Esophagus squamous epithelium (tissue), 5 donors: ENCODE results near the gene TTC4. TPM values are rescaled to one million over a fixed set of nuclear protein-coding genes. Genes with fewer than 3 reads are reported as not detected.

ENCODE experiments used
- DNase-seq: peaks from one replicate; lab custom pipeline; 2025; lab: John Stamatoyannopoulos, UW
- H3K27ac ChIP-seq, 4 donors: fragments of 200-600 bp; sonication (generic); one replicate each; pipeline ENCODE4 v1.5.1; 2016 to 2019; ENCODE audit warnings: mild to moderate bottlenecking in 1 of 4
- H3K27me3 ChIP-seq, 4 donors: fragments of 200-600 bp; sonication (generic); 1 replicate in 3 of 4; 2 replicates in 1 of 4; pipeline versions ENCODE4 v1.5.1 to v1.6.0; 2017 to 2021; ENCODE audit warnings: antibody characterized with exemption in 1 of 4
- H3K36me3 ChIP-seq, 3 donors: fragments of 200-600 bp; sonication (generic); one replicate each; pipeline ENCODE4 v1.5.1; 2016 to 2019
- H3K4me1 ChIP-seq, 3 donors: fragments of 200-600 bp; sonication (generic); one replicate each; pipeline ENCODE4 v1.5.1; 2017 to 2019
- H3K4me3 ChIP-seq, 4 donors: fragments of 200-600 bp; sonication (generic); 1 replicate in 3 of 4; 2 replicates in 1 of 4; pipeline ENCODE4 v1.5.1; 2016 to 2019; ENCODE audit warnings: mild to moderate bottlenecking in 2 of 4, moderate library complexity in 1 of 4
- H3K9me3 ChIP-seq, 3 donors: fragments of 200-600 bp; sonication (generic); one replicate each; pipeline ENCODE4 v1.5.1; 2016 to 2019
- CTCF ChIP-seq, 6 experiments: fragments of 450-650 bp in 4 of 6; fragments of 200-600 bp in 2 of 6; sonication (generic) in 2 of 6; IDR thresholded peaks; one replicate each; pipeline ENCODE4 v1.5.1; 2016 to 2019; ENCODE audit warnings: antibody characterized with exemption in 6 of 6, mild to moderate bottlenecking in 4 of 6, moderate library complexity in 4 of 6
- POLR2A ChIP-seq, 4 donors: fragments of 450-650 bp; IDR thresholded peaks; one replicate each; pipeline ENCODE4 v1.6.1; 2017; ENCODE audit warnings: antibody characterized with exemption in 4 of 4, mild to moderate bottlenecking in 4 of 4, moderate library complexity in 3 of 4
- WGBS, 2 donors: methylation state at CpG; one replicate each; pipeline ENCODE4 v1.1.5; 2018; 5-methylcytosine and 5-hydroxymethylcytosine counted together
- intact Hi-C: fragments of 100-400 bp; cut with DNase I; formaldehyde crosslinking; loops from one replicate; pipeline ENCODE4 v1.15.0; 2022
- total RNA-seq, 4 donors: library from RNA; depleted of rRNA; stranded (reverse); fragments of >200 nt; gene quantifications; one replicate each; pipeline ENCODE4 v1.1.0, GENCODE V29; 2016
- donor health status: DM: yes; HTN: yes; CAD: no.

TTC4 gene
- total RNA-seq, 4 donors from 2014 or later = 18.0 to 25.2 (median 21.9) TPM

GRCh38 chr1:54701066-54701465 lies 14.6 kb upstream of the TTC4 start:
- H3K36me3 ChIP-seq = no peaks in the 10 kb centered on the region
- H3K4me1 ChIP-seq = no peaks in the 10 kb centered on the region
- intact Hi-C loops = no loop called here
- H3K4me3 ChIP-seq = no peak overlapping the region
- H3K27me3 ChIP-seq = no peaks in the 10 kb centered on the region
- no peak for DNase-seq
- H3K27ac ChIP-seq = no peak overlapping the region
- no peak for TF ChIP-seq CTCF (IDR thresholded peaks at IDR 0.05)
- no peak for TF ChIP-seq POLR2A (IDR thresholded peaks at IDR 0.05)
- no peaks in the 10 kb centered on the region for H3K9me3 ChIP-seq
- 94 to 98% methylated on average over 7 to 9 of the region's 9 CpGs for WGBS, 2 donors

- DNase-seq = no peak
- Histone ChIP-seq H3K4me1 (no peaks in the 10 kb centered on the region), H3K27me3 (no peaks in the 10 kb centered on the region), H3K9me3 (no peaks in the 10 kb centered on the region), H3K4me3 (no peak overlapping the region), H3K27ac (no peak overlapping the region), H3K36me3 (no peaks in the 10 kb centered on the region)
- WGBS, 2 donors = 86 to 100% methylated on average over 3 to 4 of the region's 11 CpGs
- no peak for TF ChIP-seq POLR2A (IDR thresholded peaks at IDR 0.05)
- TF ChIP-seq CTCF (IDR thresholded peaks at IDR 0.05) = no peak
- intact Hi-C loops = no loop called here
These were observed 13.7 kb upstream of the TTC4 start for GRCh38 chr1:54701996-54702395.

GRCh38 chr1:54703471-54703870 lies 12.2 kb upstream of the TTC4 start:
- 88 to 93% methylated on average over 7 to 9 of the region's 10 CpGs for WGBS, 2 donors
- no peak for DNase-seq
- no peak overlapping the region for H3K27ac ChIP-seq
- no peaks in the 10 kb centered on the region for H3K36me3 ChIP-seq
- TF ChIP-seq CTCF (IDR thresholded peaks at IDR 0.05) = no peak
- no peaks in the 10 kb centered on the region for H3K27me3 ChIP-seq
- no peak overlapping the region for H3K4me3 ChIP-seq
- intact Hi-C loops = no loop called here
- no peaks in the 10 kb centered on the region for H3K9me3 ChIP-seq
- no peaks in the 10 kb centered on the region for H3K4me1 ChIP-seq

- whole genome bisulfite sequencing, 2 donors = 78 to 81% methylated on average over 1 to 2 of the region's 2 CpGs
- H3K27me3 ChIP-seq = no peaks in the 10 kb centered on the region
- H3K9me3 ChIP-seq = no peaks in the 10 kb centered on the region
- TF ChIP-seq CTCF (IDR thresholded peaks at IDR 0.05) = no peak
- no peak for TF ChIP-seq POLR2A (IDR thresholded peaks at IDR 0.05)
- DNase-seq = no peak
- H3K4me1 ChIP-seq = no peaks in the 10 kb centered on the region
- intact Hi-C loops = no loop called here
- no peak overlapping the region for H3K4me3 ChIP-seq
- H3K27ac ChIP-seq = no peak overlapping the region
- H3K36me3 ChIP-seq = no peaks in the 10 kb centered on the region
These were observed 10.5 kb upstream of the TTC4 start for GRCh38 chr1:54705153-54705552.

- TF ChIP-seq POLR2A (IDR thresholded peaks at IDR 0.05) = no peak
- no peak for TF ChIP-seq CTCF (IDR thresholded peaks at IDR 0.05)
- DNase-seq = no peak
- WGBS, 2 donors = 68 to 88% methylated on average over 2 to 4 of the region's 4 CpGs
These were observed 9.2 kb upstream of the TTC4 start for GRCh38 chr1:54706419-54706818.

More at GRCh38 chr1:54706419-54706818, 9.2 kb upstream of the TTC4 start:
- Histone ChIP-seq H3K9me3 (no peaks in the 10 kb centered on the region), H3K4me1 (no peaks in the 10 kb centered on the region), H3K4me3 (no peak overlapping the region), H3K27ac (no peak overlapping the region), H3K36me3 (no peaks in the 10 kb centered on the region), H3K27me3 (no peaks in the 10 kb centered on the region)
- intact Hi-C loops = no loop called here
